NCI-H1436 treated with DMSO at 0.1 percent for 48 hours (cell line): ENCODE data around the gene CATSPER1.

Source experiments
- DNase-seq: peaks from one replicate; lab custom pipeline; 2025; lab: John Stamatoyannopoulos, UW

The CATSPER1 gene

DNA sequence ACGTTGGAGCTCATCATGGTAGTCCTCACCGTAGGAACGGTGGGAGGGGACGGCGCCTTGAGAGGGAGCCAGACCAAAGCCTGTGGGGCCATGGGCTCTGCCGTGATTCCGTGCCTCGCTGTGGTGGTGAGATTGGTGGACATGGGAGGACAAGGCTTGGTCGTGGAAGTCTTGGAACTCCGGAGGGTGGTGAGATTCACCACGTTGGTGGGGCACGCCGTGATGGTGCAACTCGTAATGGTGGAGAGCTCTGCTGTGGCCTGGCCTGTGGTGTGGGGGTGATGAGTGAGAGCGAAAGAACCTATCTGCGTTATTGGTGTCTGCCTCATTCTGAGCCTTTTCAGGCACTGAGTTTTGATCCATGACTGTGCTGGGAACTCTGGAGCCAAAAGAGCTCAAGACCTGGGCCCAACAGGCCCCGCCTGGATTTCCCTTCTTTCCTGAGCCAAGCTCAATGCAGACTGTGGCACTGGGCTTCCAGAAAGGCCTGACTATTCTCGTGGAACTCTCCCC lies at the start of gene CATSPER1:
Gene CATSPER1 (minus strand): TSS at position 463 of the 513 bp plus-strand sequence. CDS start 100 bp downstream, at position 363.
- DNase-seq = no peak

DNA sequence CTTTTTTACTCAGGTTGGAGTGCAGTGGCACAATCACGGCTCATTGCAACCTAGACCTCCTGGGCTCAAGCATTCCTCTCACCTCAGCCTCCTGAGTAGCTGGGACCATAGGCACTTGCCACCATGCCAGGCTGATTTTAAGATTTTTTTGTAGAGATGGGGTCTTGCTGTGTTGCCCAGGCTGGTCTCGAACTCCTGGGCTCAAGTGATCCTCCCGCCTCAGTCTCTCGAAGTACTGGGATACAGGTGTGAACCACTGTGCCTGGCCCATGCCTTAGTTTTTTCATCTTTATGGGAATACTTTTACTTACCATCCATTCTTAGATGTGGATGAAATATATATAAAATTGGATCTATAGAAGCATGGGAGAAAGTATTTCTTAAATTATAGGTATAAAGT lies 49.0 kb upstream of the CATSPER1 start:
- no peak for DNase-seq

DNA sequence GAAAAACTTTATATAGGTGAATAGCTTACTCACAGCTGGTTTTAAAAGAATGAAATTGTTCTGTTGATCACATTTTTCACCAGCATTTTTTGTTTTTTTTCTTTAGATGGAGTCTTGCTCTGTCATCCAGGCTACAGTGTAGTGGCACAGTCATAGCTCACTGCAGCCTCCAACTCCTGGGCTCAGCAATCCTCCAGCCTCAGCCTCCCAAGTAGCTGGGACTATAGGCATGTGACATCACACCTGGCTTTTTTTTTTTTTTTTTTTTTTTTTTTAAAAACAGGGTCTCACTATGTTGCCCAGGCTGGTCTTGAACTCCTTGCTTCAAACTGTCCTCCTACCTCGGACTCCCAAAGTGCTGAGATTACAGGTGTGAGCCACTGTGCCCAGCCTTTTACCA lies 47.4 kb upstream of the CATSPER1 start:
- DNase-seq = no peak

DNA sequence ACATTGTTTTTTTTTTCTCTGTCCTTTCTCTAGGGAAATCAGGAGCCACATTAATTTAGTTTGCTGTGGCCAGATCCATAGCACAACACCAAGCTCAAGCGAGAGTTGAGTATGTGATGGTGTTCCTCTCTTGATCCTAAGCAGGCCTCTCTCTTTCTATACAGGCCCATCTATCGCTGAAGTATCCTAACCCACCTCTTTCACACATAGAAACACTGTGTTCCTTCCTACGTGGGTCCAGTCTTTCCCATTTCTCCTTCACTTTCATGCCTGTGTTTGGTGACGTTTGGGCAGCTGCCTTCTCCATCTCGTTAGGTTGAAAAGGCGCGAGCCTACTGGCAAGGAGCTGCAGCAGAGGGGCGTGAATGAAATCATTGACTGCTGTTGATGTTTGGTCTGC lies 46.2 kb upstream of the CATSPER1 start:
- no peak for DNase-seq

DNA sequence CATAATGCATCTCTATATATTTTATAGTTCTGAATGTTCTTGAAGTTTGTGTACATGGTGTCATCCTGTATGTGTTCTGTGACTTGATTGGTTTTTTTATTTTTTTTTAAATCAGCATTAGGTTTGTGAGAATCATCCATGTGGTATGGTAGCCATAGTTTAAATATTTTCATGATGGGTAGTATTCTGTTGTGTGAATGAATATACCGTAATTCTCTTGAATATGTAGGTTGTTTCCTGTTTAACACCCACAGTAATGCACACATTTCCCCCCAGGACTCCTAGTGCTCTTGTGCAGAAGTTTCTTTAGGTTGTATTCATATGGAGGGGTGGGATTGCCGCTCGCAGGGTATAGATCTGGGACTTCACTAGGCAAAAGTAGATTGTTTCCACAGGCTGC lies 45.8 kb upstream of the CATSPER1 start:
- DNase-seq = no peak

DNA sequence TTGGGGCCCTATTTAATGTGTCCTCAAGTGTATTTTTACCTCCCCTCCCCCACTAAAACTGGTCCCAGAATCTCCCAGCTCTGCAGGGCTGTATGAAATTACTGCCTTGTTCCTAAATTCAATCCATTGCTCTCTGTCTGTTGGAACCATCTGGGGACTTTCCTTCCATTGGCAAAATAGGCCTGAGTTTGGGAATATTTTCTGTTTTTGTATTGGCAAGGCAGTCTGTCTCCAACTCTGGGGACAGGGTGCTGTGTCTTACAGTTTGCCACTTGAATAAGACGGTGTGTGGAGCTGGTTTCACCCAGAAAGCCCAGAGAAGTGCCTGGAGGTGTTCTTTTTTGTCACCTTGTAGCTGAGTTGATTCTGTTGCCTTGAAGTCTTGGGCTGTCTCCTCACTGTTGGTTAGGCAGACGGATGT lies 45.1 kb upstream of the CATSPER1 start:
- DNase-seq = no peak

DNA sequence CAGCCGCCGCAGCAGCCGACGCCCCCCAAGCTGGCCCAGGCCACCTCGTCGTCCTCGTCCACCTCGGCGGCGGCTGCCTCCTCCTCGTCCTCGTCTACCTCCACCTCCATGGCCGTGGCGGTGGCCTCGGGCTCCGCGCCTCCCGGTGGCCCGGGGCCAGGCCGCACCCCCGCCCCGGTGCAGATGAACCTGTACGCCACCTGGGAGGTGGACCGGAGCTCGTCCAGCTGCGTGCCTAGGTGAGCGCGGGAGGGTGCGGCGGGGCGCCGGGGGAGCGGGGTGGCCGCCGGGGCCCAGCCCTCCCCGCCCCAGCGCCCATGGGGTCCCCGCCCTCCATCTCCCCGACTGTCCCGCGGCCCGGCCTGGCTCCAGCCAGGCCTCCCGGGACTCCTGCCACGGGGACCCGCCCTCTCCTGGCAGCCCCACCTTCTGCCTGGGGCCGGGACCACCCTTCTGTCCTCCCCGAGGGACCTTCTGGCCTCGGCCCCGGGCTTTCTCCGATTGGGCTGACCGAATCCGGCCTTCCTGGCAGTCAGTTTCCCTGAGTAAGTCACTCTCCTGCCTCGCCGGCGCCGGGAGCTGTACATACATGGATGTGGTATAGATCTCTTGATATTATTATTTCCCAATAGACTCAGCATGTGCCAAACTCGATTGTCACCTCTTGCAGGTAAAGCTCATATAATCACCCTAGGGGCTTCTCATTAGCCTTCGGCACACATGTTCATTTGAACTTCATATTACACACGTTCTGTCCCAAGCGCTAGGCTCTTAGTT lies 44.5 kb upstream of the CATSPER1 start:
- no peak for DNase-seq

DNA sequence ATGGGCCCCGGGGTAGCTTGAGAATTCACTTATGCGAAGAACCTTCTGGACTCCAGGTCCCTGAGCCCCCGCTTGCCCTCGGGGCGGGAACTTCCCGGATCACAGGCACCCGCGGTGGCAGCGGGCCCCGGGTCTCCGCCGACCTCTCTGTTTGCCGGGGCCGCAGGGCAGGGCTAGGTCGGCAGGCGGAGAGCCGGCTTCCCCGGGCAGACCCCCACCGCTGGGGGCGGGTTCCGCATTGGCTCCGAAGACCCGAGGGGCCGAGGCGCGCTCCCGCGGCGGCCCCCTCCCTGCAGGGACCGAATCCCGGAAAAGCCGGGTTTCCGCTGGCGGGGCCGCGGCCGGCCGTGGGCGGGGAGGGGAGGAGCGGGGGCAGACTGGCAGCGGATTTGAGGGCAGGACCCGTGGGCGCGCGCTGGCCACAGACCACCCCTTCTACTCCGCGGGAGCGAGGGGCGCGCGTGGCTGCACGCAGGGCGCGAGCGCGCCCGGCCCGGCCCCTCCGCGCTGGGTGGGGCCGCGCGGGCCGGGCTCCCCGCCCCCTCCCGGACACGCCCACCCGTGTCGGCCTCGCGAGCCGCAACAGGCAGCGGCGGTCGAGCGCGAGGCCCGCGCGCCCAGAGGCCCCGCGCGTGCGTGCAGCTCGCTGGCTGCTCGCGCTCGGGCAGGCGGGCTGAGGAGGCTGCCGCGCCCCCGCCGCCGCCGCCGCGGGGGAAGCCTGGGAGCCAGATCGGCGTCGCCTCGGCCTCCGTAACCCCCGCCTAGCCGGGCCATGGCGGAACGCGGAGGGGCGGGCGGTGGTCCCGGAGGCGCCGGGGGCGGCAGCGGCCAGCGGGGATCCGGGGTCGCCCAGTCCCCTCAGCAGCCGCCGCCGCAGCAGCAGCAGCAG lies 43.7 kb upstream of the CATSPER1 start, which contains the start of gene PACS1:
Gene PACS1 (plus strand): TSS at position 558 of the 889 bp plus-strand sequence. CDS start 215 bp downstream, at position 773.
- no peak for DNase-seq

DNA sequence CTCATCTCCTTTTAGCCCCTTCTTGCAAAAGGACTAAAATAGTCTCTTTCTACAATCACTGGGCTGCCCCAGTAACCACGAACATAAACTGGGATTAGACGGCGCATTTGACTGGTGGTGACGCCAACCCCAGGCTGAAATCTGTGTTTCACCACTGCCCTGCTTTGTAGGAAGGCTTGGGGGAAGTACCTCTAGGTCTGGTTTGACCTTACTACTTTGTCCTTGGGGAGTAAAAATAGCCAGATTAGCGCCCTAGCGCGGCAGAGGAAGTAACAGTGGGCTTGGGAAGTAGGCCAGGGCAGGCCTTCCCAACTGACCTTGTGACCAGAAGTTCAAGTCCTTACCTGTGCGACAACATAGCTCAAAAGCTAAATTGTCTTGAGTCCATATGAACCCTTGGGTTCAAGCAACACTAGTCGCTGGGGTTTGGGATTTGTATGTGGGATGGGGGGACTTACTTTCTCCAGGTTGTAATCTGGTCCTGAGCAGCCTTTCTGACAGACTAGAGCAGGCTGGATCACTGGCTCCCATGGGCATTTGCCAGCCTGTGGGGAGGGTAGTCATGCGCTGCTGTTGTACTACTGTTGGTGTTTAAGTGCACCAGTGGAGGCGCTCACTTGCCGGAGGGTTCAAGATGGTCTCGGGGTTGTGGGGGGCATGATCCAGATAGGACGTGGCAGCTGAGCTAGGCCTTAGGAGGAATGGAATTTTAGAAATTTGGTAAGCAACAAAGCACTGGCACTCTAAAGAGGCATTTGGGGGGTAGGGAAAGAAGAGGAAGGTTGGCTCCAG lies 42.8 kb upstream of the CATSPER1 start:
- DNase-seq = no peak

DNA sequence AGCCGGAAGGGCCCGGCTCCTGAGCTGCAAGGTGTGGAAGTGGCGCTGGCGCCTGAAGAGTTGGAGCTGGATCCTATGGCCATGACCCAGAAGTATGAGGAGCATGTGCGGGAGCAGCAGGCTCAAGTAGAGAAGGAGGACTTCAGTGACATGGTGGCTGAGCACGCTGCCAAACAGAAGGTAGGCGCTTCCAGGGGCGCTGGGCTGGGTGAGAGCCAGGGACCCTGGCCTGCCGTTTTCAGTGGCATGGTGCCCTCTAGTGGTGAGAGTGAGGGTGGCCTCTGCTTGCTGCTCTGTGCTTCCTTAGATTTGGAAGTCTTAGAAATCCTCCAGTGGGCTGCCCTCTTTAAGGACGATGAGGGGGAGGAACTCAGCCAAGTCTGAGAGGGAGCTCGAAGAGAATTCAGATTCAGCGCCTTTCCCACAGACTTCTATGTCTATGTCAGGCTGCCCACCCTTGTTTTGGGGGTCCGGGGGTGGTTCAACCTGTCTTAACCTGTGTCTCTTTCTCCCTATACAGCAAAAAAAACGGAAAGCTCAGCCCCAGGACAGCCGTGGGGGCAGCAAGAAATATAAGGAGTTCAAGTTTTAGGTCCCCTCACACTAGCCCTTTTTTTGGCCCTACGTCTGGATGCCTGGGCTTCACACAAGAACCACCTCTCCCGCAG lies 42.0 kb upstream of the CATSPER1 start:
- no peak for DNase-seq

DNA sequence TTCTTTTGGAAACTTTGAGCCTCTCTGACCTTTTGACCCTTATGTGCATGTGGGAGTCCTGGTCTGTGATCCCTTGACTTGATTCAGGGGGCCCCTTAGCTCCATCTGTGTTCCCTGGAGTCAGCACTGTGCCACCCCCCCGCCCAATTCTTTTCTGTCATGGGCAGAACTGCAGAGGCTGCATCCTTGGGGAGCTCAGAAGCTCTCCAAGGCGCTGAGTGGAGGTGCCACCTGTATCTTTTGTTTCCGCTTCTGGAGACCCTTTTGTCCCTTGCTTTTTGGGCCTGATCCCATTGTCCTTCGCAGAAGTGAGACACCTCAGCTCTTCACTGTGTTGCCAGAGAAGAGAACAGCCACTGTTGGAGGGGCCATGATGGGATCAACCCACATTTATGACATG lies 41.4 kb upstream of the CATSPER1 start:
- no peak for DNase-seq

DNA sequence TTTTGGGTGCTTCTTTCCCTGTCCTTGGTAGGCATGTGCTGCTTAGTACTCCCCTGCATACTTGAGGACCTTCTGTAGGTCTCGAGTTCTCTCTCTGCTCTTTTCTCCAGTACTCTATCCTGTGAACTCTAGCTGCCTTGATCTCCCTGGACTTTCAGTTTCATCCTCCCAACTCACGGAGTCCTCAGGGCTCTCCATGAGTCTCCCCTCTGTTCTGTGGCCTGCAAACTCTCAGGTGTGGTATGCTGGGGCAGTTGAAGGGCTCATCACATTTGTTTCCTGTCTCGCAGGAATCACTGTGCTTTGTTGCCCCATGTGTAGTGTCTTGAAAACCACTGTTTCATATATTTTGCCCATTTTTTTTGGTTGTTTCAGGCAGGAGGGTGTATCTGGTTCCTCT lies 40.5 kb upstream of the CATSPER1 start:
- no peak for DNase-seq

DNA sequence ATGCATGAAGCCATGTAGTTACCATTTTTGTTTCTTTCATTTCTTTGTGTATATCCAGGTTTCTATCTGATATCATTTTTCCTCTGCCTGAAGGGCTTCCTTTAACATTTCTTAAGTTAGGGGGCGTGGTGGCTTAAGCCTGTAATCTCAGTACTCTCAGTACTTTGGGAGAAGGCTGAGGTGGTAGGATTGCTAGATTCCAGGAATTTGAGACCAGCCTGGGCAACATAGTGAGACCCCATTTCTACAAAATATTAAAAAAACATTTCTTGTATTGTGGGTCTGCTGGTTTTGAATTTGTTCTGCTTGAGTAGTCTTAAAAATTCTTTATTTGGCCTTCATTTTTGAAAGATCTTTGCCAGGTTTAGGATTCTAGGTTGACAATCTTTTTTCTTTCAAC lies 38.3 kb upstream of the CATSPER1 start:
- DNase-seq = no peak

DNA sequence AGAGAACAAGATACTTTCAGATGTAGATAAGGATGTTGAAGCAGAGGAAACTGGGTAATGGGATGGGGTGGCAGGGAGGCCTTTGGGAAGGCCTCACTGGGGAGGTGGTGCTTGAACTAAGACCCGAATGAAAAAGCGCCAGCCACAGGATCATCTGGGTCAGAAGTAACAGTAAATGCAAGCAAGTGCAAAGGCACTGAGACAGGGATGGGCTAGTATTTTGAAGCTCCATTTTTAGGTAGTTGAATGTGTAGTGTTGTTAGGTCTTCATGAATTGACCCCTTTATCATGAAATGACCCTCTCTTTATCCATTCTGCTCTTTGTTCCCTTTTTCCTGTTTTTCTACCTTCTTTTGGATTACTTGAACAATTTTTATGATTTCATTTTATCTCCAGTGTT lies 37.6 kb upstream of the CATSPER1 start:
- no peak for DNase-seq

DNA sequence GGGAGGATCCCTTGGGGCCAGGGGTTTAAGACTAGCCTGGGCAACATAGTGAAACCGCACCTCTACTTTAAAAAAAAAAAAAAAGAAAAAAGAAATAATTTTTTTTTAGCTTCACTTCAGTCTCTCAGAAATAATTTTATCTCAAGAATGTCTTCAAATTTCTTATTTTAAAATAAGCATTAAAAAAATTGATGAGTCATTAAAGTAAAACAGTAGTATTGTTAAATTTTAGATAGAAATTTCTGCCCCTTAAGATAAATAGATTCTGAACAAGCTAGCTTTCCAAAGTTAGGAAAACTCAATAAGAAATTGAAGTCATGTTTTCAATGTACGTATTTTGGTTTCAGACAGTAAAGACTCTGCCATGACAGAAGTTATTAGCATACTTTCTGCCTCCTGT lies 36.1 kb upstream of the CATSPER1 start:
- no peak for DNase-seq

DNA sequence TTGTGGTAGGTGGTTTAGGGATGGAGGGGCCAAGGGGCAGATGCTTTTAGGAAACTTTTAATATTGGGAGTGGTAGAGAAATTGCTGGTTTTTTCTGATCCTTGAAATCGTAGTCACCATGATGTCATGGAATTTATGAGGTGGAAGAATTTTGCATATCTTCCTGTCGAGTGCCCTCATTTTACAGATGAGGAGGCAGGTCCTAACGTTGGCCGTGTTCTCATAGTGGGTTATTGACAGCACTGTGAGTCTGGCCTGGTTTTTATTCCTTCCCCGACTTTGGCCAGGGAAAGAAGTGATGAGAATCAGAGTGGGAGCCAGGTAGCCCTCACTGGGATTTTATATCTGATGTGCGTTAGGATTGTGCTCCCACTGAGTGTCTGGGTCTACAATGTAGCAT lies 35.0 kb upstream of the CATSPER1 start:
- no peak for DNase-seq

DNA sequence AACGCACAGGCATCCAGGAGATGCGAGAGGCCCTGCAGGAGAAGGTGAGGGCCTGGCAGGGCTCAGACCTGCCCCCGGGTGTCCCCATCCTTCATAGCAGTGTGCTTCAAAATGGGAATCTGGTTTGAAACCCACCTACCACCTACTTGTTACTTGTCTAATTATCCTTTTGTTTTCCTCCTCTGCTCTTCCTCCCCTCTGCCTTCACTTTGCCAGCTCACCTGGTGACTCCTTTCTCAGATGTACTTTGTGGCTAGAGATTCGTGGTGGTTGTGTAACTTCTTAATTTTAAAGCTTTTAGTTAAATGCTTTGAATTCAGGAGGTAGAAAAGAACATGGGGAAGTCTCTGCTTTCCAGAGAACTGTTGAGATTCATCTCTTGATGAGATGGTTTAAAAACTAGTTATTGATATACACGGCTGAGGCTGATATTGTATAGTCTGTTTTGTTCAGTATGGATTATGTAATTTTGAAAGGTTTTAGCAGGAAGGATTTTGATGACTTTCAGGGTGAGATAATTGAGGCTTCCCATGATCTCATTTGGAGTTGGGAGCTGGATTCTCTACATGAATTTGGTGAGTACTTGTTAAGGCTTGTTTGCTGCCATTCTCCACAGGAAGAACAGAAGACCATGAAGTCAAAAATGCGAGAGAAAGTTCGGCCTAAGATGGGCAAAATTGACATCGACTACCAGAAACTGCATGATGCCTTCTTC lies 33.8 kb upstream of the CATSPER1 start:
- no peak for DNase-seq

DNA sequence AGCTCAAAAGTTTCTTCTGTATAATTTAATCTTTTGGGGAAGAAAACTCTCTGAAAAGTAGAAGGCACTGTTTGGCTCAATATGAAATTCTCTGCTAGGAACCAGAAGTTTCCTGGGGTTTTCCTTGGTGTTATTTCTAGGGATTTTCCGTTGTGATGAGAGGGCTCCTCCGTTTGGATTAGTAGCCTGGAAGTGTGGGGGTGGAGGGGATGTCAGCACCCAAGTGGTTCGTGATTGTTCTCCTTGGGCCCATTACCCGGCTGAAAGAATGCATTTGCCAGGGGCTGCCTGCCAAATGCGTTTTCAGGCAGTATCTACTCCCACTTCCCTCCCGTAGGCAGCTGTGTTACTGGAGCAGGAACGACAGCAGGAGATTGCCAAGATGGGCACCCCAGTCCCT lies 30.2 kb upstream of the CATSPER1 start:
- DNase-seq = no peak

DNA sequence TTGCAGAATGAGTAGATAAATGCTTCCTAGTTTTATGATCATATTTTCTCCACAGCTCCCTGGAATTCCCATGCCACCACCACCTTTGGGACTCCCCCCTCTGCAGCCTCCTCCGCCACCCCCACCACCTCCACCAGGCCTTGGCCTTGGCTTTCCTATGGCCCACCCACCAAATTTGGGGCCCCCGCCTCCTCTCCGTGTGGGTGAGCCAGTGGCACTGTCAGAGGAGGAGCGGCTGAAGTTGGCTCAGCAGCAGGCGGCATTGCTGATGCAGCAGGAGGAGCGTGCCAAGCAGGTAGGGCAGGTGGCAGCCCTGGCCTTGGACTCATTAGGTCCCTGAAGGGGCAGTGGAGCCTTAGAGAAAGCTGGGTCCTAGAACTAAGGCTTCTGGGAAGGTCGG lies 28.7 kb upstream of the CATSPER1 start:
- no peak for DNase-seq

DNA sequence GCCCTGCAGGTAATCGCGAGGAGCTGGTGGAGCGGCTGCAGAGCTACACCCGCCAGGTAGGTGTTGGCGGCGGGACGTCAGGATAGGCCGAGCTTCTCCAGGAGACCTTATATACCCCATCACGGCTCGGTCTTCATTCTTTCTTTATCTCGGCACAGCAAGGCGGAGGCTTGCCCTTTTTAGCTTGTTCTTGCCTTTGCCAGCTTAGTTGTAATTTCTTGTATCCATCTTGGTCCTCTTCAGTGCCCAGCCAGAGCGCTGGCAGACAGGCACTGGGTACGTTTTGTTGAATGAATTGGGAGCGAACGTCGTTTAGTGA lies 26.3 kb upstream of the CATSPER1 start:
- DNase-seq = no peak
